Stomach (tissue), 4 donors: ENCODE measurements around the gene KDM6A.

Source experiments
- EP300 ChIP-seq: sonication (generic); formaldehyde crosslinking; IDR thresholded peaks from one replicate; pipeline ENCODE4 v1.6.1; 2017; ENCODE audit warnings: antibody characterized with exemption
- POLR2A ChIP-seq, 4 donors: fragments of 450-650 bp; IDR thresholded peaks; one replicate each; pipeline ENCODE4 v1.6.1; 2016; ENCODE audit warnings: antibody characterized with exemption in 4 of 4, control low read depth in 2 of 4, mild to moderate bottlenecking in 1 of 4, moderate library complexity in 1 of 4
- POLR2AphosphoS5 ChIP-seq, 3 donors: sonication (generic); formaldehyde crosslinking; IDR thresholded peaks; one replicate each; pipeline ENCODE4 v1.6.1; 2016; ENCODE audit warnings: antibody characterized with exemption in 3 of 3
- TF ChIP-seq, protein P1 (sequence below), 7 experiments: fragments of 450-650 bp in 4 of 7; fragments of 200-600 bp in 3 of 7; sonication (generic) in 3 of 7; IDR thresholded peaks; one replicate each; pipeline ENCODE4 v1.5.1; 2016 to 2019; ENCODE audit warnings: antibody characterized with exemption in 7 of 7, control low read depth in 2 of 7, mild to moderate bottlenecking in 1 of 7

DNA sequence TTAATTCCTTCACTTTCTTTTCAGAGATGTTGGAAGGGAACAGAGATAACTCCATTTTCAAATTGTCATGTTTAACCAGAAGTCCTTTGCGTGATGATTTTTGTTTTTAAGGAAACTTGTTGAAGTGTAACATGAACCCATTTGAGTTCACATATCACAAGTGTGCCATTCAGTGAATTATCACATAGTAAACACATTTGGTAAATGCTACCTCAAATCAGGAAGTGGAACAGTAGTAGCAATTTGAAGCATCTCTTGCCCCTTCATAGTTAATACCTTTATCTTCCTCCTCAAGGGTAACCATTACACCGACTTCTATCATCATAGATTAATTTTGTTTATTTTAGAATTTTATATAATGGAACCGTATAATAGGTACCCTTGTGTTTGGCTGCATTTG is 35.8 kb downstream of the KDM6A start:
- TF ChIP-seq, protein P1, sequence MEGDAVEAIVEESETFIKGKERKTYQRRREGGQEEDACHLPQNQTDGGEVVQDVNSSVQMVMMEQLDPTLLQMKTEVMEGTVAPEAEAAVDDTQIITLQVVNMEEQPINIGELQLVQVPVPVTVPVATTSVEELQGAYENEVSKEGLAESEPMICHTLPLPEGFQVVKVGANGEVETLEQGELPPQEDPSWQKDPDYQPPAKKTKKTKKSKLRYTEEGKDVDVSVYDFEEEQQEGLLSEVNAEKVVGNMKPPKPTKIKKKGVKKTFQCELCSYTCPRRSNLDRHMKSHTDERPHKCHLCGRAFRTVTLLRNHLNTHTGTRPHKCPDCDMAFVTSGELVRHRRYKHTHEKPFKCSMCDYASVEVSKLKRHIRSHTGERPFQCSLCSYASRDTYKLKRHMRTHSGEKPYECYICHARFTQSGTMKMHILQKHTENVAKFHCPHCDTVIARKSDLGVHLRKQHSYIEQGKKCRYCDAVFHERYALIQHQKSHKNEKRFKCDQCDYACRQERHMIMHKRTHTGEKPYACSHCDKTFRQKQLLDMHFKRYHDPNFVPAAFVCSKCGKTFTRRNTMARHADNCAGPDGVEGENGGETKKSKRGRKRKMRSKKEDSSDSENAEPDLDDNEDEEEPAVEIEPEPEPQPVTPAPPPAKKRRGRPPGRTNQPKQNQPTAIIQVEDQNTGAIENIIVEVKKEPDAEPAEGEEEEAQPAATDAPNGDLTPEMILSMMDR (IDR thresholded peaks at IDR 0.05): no peak
- TF ChIP-seq POLR2A (IDR thresholded peaks at IDR 0.05) (no peak), POLR2AphosphoS5 (IDR thresholded peaks at IDR 0.05) (no peak), EP300 (no peak)
